Measurements from ENCODE around the gene IP6K3.

DNA sequence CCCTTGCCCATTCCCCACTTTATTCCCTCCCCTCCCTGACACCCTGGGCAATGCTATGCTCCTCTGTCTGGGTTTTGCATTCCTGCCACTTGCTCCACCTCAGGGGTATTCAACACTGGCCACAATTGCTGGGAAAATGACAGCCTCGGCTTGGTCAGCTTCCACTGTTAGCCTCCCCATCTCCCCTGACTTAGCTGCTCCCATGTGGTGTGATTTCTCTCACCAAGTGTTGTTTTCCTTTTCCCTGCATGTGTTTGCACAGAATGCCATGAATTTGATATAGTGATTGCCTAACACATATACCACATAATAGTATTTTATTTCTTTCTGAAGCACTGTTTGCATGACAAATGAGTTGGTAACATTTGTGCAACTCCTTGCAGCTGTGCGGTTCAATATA lies 43.7 kb upstream of the IP6K3 start:
- TF ChIP-seq, protein P1, sequence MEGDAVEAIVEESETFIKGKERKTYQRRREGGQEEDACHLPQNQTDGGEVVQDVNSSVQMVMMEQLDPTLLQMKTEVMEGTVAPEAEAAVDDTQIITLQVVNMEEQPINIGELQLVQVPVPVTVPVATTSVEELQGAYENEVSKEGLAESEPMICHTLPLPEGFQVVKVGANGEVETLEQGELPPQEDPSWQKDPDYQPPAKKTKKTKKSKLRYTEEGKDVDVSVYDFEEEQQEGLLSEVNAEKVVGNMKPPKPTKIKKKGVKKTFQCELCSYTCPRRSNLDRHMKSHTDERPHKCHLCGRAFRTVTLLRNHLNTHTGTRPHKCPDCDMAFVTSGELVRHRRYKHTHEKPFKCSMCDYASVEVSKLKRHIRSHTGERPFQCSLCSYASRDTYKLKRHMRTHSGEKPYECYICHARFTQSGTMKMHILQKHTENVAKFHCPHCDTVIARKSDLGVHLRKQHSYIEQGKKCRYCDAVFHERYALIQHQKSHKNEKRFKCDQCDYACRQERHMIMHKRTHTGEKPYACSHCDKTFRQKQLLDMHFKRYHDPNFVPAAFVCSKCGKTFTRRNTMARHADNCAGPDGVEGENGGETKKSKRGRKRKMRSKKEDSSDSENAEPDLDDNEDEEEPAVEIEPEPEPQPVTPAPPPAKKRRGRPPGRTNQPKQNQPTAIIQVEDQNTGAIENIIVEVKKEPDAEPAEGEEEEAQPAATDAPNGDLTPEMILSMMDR (IDR thresholded peaks at IDR 0.05) = no peak
- TF ChIP-seq POLR2A (IDR thresholded peaks at IDR 0.05) (no peak), EP300 (IDR thresholded peaks at IDR 0.05) (no peak)
